ENCODE data around the gene PLCE1. TPM values are rescaled to one million over a fixed set of nuclear protein-coding genes. Genes with fewer than 3 reads are reported as not detected.

The PLCE1 gene
- total RNA-seq, 1 donor from 2014 or later = 3.2 TPM

- Mint-ChIP-seq H3K9me3 (peaks cover 7% of the 10 kb centered on the region), H3K27ac (no peak overlapping the region), H3K27me3 (ENCODE audit: low read depth) (peaks cover 14% of the 10 kb centered on the region), H3K4me1 (peaks cover 7% of the 10 kb centered on the region), H3K4me3 (no peak overlapping the region), H3K36me3 (no peaks in the 10 kb centered on the region)
- no peak for TF ChIP-seq CTCF (IDR thresholded peaks at IDR 0.05; ENCODE audit: unreplicated experiment)
- DNase-seq (ENCODE audit: low spot score in 2 of 2, unreplicated experiment in 2 of 2) = no peak
These were observed 48.5 kb downstream of the PLCE1 start for GRCh38 chr10:94042001-94042833.

- Mint-ChIP-seq H3K27ac (no peak overlapping the region), H3K4me3 (no peak overlapping the region), H3K4me1 (peaks cover 3% of the 10 kb centered on the region)
These were observed 49.1 kb downstream of the PLCE1 start for GRCh38 chr10:94042834-94043175.

More at GRCh38 chr10:94042834-94043175, 49.1 kb downstream of the PLCE1 start:
- peaks cover 7% of the 10 kb centered on the region for H3K9me3 Mint-ChIP-seq
- peaks cover 14% of the 10 kb centered on the region for H3K27me3 Mint-ChIP-seq (ENCODE audit: low read depth)
- no peak for TF ChIP-seq CTCF (IDR thresholded peaks at IDR 0.05; ENCODE audit: unreplicated experiment)
- H3K36me3 Mint-ChIP-seq = no peaks in the 10 kb centered on the region
- no peak for DNase-seq (ENCODE audit: low spot score in 2 of 2, unreplicated experiment in 2 of 2)

Other genes with a start within 250 kb of the PLCE1 start
- gene LGI1, start 236.0 kb upstream of the PLCE1 start, total RNA-seq = 0.13 to 0.59 TPM in 2 of 3 replicates, not detected in the other
- 7.3 to 7.5 TPM (median 7.3 TPM) in 3 replicates for gene SLC35G1, start 100.0 kb upstream of the PLCE1 start, total RNA-seq

Data from mesothelial cell of epicardium (in vitro differentiated cells).